KMS-11 (cell line): ENCODE data around the gene SPATA3.

ENCODE experiments used
- H2AFZ ChIP-seq: fragments of 200-600 bp; sonication (generic); 2 replicates; pipeline ENCODE4 v1.6.1; 2016; ENCODE audit warnings: antibody characterized with exemption, mixed run types, low read depth
- H3K27ac ChIP-seq: fragments of 200-600 bp; sonication (generic); 2 replicates; pipeline ENCODE4 v1.6.1; 2016; ENCODE audit warnings: mild to moderate bottlenecking, mixed run types
- H3K27me3 ChIP-seq: fragments of 200-600 bp; sonication (generic); 2 replicates; pipeline ENCODE4 v1.6.1; 2017; ENCODE audit warnings: mild to moderate bottlenecking, low read depth, mixed run types, moderate library complexity; ENCODE audit not compliant: insufficient read depth
- H3K36me3 ChIP-seq: fragments of 200-600 bp; sonication (generic); 2 replicates; pipeline ENCODE4 v1.6.1; 2017; ENCODE audit warnings: mild to moderate bottlenecking, mixed run types; ENCODE audit not compliant: insufficient read depth
- H3K4me1 ChIP-seq: fragments of 200-600 bp; sonication (generic); 2 replicates; pipeline ENCODE4 v1.6.1; 2016; ENCODE audit warnings: mild to moderate bottlenecking, low read depth, mixed run types; ENCODE audit not compliant: poor library complexity, severe bottlenecking
- H3K4me2 ChIP-seq: fragments of 200-600 bp; sonication (generic); 2 replicates; pipeline ENCODE4 v1.7.0; 2016; ENCODE audit warnings: mild to moderate bottlenecking, mixed run types
- H3K4me3 ChIP-seq: fragments of 200-600 bp; sonication (generic); IDR thresholded peaks from 2 replicates; pipeline ENCODE4 v1.6.1; 2017; ENCODE audit warnings: low read depth, low read length, mixed read lengths; ENCODE audit not compliant: insufficient read depth
- H3K79me2 ChIP-seq: fragments of 200-600 bp; sonication (generic); 2 replicates; pipeline ENCODE4 v1.6.1; 2016; ENCODE audit warnings: low read depth, mixed run types; ENCODE audit not compliant: insufficient read depth
- H3K9ac ChIP-seq: fragments of 200-600 bp; sonication (generic); 2 replicates; pipeline ENCODE4 v1.6.1; 2016; ENCODE audit warnings: mild to moderate bottlenecking, mixed run types
- H4K20me1 ChIP-seq: fragments of 200-600 bp; sonication (generic); 2 replicates; pipeline ENCODE4 v1.6.1; 2016; ENCODE audit warnings: mild to moderate bottlenecking, mixed run types; ENCODE audit not compliant: insufficient read depth
- TF ChIP-seq, protein P1 (sequence below): fragments of 200-600 bp; sonication (generic); conservative IDR thresholded peaks from 2 replicates; pipeline ENCODE4 v1.6.1; 2017; ENCODE audit warnings: low read depth, mild to moderate bottlenecking, antibody characterized with exemption, low read length, moderate library complexity, mixed read lengths

The SPATA3 gene

GRCh38 chr2:231032575-231033140 is 36.7 kb downstream of the SPATA3 start:
- Histone ChIP-seq H3K79me2 (no peaks in the 10 kb centered on the region), H3K9ac (no peak overlapping the region), H3K36me3 (no peaks in the 10 kb centered on the region), H4K20me1 (no peaks in the 10 kb centered on the region), H3K27me3 (no peaks in the 10 kb centered on the region; the same call in 1 of the 2 replicates), H3K4me1 (no peaks in the 10 kb centered on the region), H2AFZ (no peak overlapping the region), H3K4me3 (no peak overlapping the region), H3K4me2 (no peak overlapping the region), H3K27ac (no peak overlapping the region)
- TF ChIP-seq, protein P1, sequence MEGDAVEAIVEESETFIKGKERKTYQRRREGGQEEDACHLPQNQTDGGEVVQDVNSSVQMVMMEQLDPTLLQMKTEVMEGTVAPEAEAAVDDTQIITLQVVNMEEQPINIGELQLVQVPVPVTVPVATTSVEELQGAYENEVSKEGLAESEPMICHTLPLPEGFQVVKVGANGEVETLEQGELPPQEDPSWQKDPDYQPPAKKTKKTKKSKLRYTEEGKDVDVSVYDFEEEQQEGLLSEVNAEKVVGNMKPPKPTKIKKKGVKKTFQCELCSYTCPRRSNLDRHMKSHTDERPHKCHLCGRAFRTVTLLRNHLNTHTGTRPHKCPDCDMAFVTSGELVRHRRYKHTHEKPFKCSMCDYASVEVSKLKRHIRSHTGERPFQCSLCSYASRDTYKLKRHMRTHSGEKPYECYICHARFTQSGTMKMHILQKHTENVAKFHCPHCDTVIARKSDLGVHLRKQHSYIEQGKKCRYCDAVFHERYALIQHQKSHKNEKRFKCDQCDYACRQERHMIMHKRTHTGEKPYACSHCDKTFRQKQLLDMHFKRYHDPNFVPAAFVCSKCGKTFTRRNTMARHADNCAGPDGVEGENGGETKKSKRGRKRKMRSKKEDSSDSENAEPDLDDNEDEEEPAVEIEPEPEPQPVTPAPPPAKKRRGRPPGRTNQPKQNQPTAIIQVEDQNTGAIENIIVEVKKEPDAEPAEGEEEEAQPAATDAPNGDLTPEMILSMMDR = no peak

GRCh38 chr2:231033147-231034132 is 37.5 kb downstream of the SPATA3 start:
- no peaks in the 10 kb centered on the region; the same call in 1 of the 2 replicates for H3K27me3 ChIP-seq
- TF ChIP-seq, protein P1 = no peak
- no peak overlapping the region for H3K9ac ChIP-seq
- H4K20me1 ChIP-seq = no peaks in the 10 kb centered on the region
- no peaks in the 10 kb centered on the region for H3K4me1 ChIP-seq
- H3K27ac ChIP-seq = no peak overlapping the region
- no peak overlapping the region for H2AFZ ChIP-seq
- H3K4me3 ChIP-seq = no peak overlapping the region
- H3K4me2 ChIP-seq = no peak overlapping the region
- H3K79me2 ChIP-seq = no peaks in the 10 kb centered on the region
- H3K36me3 ChIP-seq = no peaks in the 10 kb centered on the region

DNA sequence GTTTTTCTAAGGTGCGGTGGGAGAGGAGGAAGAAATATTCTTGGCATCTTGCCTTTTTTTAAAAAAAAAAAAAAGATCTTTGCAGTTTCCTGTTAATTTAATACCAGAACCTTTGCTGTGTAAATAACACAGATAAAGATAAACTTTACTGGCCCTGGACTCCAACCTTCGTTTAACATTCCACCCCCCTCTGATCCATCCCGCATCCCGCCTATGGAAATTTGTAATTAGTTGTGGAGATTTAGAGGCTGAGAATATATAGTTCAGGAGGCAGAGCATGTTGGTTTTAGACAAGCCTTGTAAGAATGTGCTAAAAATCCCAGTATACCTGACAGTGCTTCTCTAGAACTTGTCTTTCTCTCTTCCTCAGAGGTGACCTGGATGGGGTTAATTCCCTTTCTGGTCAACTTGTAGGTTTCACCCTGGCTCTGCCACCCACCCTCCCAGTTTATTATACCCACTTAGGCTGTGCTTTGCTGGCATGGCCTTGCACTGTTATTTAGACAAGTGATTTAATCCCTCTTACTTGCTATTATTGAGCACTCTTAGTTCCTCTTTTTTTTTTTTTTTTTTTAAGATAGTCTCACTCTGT is 38.5 kb downstream of the SPATA3 start:
- no peaks in the 10 kb centered on the region for H3K4me1 ChIP-seq
- no peak overlapping the region for H3K9ac ChIP-seq
- no peak overlapping the region for H3K4me3 ChIP-seq
- H2AFZ ChIP-seq = no peak overlapping the region
- no peaks in the 10 kb centered on the region for H4K20me1 ChIP-seq
- H3K79me2 ChIP-seq = no peaks in the 10 kb centered on the region
- H3K27me3 ChIP-seq = no peaks in the 10 kb centered on the region; the same call in 1 of the 2 replicates
- H3K4me2 ChIP-seq = no peak overlapping the region
- TF ChIP-seq, protein P1 = no peak
- no peaks in the 10 kb centered on the region for H3K36me3 ChIP-seq
- H3K27ac ChIP-seq = no peak overlapping the region

DNA sequence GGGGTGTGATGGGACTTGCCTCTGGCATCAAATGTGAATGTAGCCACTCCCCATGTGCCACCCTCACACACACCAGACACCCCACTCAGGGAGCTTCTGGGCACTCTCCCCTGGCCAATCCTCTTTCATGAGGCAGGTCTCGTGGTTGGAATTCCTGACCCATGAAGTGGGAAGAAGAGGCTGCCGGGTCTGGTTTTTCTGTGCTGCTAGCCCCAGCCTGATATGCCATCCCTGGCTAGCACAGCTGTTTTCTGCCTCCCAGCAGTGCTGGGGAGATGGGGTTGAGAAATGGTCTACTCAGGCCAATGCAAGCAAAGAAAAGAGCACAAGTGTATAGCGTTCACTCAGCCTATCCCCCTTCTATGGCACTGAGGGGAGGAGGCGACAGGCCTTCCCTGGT is 40.2 kb downstream of the SPATA3 start:
- H3K9ac ChIP-seq = no peak overlapping the region
- H2AFZ ChIP-seq = no peak overlapping the region
- H4K20me1 ChIP-seq = no peaks in the 10 kb centered on the region
- no peaks in the 10 kb centered on the region for H3K79me2 ChIP-seq
- no peak overlapping the region for H3K4me2 ChIP-seq
- H3K4me3 ChIP-seq = no peak overlapping the region
- TF ChIP-seq, protein P1 = no peak
- no peaks in the 10 kb centered on the region for H3K36me3 ChIP-seq
- H3K27me3 ChIP-seq = no peaks in the 10 kb centered on the region; the same call in 1 of the 2 replicates
- no peaks in the 10 kb centered on the region for H3K4me1 ChIP-seq
- H3K27ac ChIP-seq = no peak overlapping the region
